K562 treated with DMSO at 1 percent for 4 hours (cell line): ENCODE results near the gene KLHL21. TPM values are rescaled to one million over a fixed set of nuclear protein-coding genes. Genes with fewer than 3 reads are reported as not detected.

ENCODE experiments used
- total RNA-seq: library from RNA; unstranded; fragments of 300-600 nt; gene quantifications from 2 replicates; pipeline ENCODE4 v1.2.3, GENCODE V29; 2022; ENCODE audit not compliant: insufficient read depth

KLHL21 gene, protein sequence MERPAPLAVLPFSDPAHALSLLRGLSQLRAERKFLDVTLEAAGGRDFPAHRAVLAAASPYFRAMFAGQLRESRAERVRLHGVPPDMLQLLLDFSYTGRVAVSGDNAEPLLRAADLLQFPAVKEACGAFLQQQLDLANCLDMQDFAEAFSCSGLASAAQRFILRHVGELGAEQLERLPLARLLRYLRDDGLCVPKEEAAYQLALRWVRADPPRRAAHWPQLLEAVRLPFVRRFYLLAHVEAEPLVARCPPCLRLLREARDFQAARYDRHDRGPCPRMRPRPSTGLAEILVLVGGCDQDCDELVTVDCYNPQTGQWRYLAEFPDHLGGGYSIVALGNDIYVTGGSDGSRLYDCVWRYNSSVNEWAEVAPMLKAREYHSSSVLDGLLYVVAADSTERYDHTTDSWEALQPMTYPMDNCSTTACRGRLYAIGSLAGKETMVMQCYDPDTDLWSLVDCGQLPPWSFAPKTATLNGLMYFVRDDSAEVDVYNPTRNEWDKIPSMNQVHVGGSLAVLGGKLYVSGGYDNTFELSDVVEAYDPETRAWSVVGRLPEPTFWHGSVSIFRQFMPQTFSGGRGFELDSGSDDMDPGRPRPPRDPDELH
- total RNA-seq = 70.4 and 90.6 TPM in 2 replicates

GRCh38 chr1:6602669-6603237, at the start of gene KLHL21:
Gene KLHL21, minus strand, starts transcription at chr1:6602869. Its CDS starts 52 bp downstream, at chr1:6602817.

GRCh38 chr1:6624710-6625583, 22.3 kb upstream of the KLHL21 start, which contains the start of gene THAP3:
Gene THAP3, plus strand, starts transcription at chr1:6624868. Its CDS starts 351 bp downstream, at chr1:6625219.

DNA sequence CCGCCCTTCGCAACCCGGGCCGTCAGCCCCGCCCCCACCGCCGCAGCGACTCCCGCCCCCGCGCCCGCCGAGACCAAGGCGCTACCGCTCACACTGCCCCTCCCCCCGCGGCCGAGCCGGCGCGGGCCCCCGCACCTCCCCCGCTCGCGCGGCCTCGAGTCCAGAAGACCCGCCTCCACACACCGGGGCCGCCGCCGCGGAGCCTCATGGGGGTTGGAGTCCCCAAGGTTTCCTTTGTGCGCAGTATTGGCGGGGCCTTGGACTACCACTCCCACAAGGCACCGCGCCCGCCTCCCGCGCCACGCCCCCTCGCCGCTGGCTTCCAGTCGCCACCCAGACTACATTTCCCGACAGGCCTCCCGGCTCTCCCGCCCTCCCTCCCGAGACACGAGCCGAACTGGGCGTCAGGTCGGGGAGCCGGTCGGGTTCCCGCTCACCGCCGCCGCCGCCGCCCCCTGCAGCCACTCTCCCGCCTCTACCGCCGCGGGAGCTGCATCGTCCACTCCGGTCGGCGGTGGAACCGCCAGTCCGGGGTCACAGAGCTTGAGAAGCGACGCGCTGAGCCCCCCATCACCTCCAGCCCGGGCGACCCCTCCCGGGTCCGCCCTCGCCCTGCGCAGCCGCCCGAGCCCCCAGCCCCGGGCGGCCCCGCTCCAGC, 10.8 kb upstream of the KLHL21 start, which contains the start of gene PHF13:
Gene PHF13, plus strand, starts transcription at position 371 of the 658 bp plus-strand sequence. CDS start 336 bp downstream, outside the sequence.

GRCh38 chr1:6579374-6580118, 23.1 kb downstream of the KLHL21 start, which contains the start of gene ZBTB48:
Gene ZBTB48, plus strand, starts transcription at chr1:6579994. Its CDS starts 616 bp downstream, at chr1:6580610.

DNA sequence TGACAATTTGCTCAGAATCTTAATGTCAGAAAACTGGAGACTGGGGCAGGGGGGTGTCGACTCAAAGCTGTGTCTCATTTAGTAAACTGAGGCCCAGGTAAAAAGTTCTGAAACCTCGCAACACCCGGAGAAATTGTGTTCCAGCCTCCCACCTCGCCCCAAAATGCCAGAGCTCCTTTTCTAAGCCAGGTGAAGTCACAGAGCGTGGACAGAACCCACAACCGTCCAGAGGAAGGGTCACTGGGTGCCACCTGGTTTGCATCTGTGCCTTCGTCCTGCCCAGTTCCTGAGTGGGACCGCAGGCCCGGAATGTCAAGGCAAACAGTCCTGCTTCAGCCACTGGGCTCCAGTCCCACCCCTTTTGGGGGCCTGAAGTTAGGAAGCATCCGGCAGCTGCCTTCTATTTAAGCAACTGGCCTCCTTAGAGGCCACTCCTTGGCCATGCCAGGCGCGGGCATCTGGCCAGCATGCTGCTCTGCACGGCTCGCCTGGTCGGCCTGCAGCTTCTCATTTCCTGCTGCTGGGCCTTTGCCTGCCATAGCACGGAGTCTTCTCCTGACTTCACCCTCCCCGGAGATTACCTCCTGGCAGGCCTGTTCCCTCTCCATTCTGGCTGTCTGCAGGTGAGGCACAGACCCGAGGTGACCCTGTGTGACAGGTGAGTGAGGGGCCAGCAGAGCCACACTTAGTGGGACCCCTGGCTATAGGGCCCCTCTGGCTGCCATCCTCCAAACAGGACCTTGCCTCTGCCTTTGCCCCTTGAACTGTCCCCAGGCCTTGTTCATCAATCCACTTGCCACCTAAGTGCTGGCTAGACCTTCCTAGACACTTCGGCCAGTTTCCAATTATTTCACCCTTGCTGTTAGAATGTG, 47.5 kb downstream of the KLHL21 start, which contains the start of gene TAS1R1:
Gene TAS1R1, plus strand, starts transcription at position 401 of the 872 bp plus-strand sequence. Its CDS starts 67 bp downstream, at position 468.

GRCh38 chr1:6554031-6554906, 48.4 kb downstream of the KLHL21 start, which contains the start of gene NOL9:
Gene NOL9, minus strand, starts transcription at chr1:6554513. Its CDS starts 11 bp downstream, at chr1:6554502.

Other genes with a start within 250 kb of the KLHL21 start
- gene ACOT7, start 209.1 kb downstream of the KLHL21 start, total RNA-seq = 63.3 and 63.9 TPM in 2 replicates
- gene HES2, start 182.9 kb downstream of the KLHL21 start, total RNA-seq = not detected in 2 replicates
- 3.7 and 5.2 TPM in 2 replicates for gene ESPN, start 178.1 kb downstream of the KLHL21 start, total RNA-seq
- gene TNFRSF25, start 136.7 kb downstream of the KLHL21 start, total RNA-seq = not detected in 2 replicates
- not detected in 2 replicates for gene PLEKHG5, start 111.2 kb downstream of the KLHL21 start, total RNA-seq
- gene NOL9, start 48.4 kb downstream of the KLHL21 start, total RNA-seq = 6.1 and 9.8 TPM in 2 replicates
- not detected in 2 replicates for gene TAS1R1, start 47.6 kb downstream of the KLHL21 start, total RNA-seq
- gene ZBTB48, start 22.9 kb downstream of the KLHL21 start, total RNA-seq = 54.3 and 74.0 TPM in 2 replicates
- gene PHF13, start 10.9 kb upstream of the KLHL21 start, total RNA-seq = 18.2 and 23.9 TPM in 2 replicates
- 30.7 and 34.8 TPM in 2 replicates for gene THAP3, start 22.0 kb upstream of the KLHL21 start, total RNA-seq
- gene DNAJC11, start 98.9 kb upstream of the KLHL21 start, total RNA-seq = 30.7 and 32.6 TPM in 2 replicates
- gene CAMTA1, start 182.6 kb upstream of the KLHL21 start, total RNA-seq = 90.5 and 98.5 TPM in 2 replicates